HS-27A (cell line): ENCODE measurements around the gene HIPK3.
"Not testable (repeated sequence)": the region's sequence is repeated elsewhere in the genome, so short reads cannot be mapped to it uniquely, and the experiment has no call there.

Experiments used
- DNase-seq: peaks from one replicate; pipeline ENCODE4 v3.0.0-alpha.2; 2012; ENCODE audit warnings: low read depth, missing footprints

Gene HIPK3

GRCh38 chr11:33306821-33307220 lies 49.6 kb downstream of the HIPK3 start:
- DNase-seq, result not testable (repeated sequence)

GRCh38 chr11:33307984-33308383 lies 50.8 kb downstream of the HIPK3 start:
- DNase-seq, result no peak

- DNase-seq, result no peak
These were observed 51.9 kb downstream of the HIPK3 start for GRCh38 chr11:33309118-33309517.

GRCh38 chr11:33310720-33311500 lies 53.7 kb downstream of the HIPK3 start:
- no peak for DNase-seq

- DNase-seq, result no peak
These were observed 54.5 kb downstream of the HIPK3 start for GRCh38 chr11:33311680-33312079.

- no peak for DNase-seq
These were observed 58.6 kb downstream of the HIPK3 start for GRCh38 chr11:33315822-33316221.

GRCh38 chr11:33317662-33318061 lies 60.5 kb downstream of the HIPK3 start:
- no peak for DNase-seq

- DNase-seq, result no peak
These were observed 63.0 kb downstream of the HIPK3 start for GRCh38 chr11:33320016-33320813.

GRCh38 chr11:33320814-33321330 lies 63.7 kb downstream of the HIPK3 start:
- DNase-seq, result no peak

GRCh38 chr11:33321422-33321821 lies 64.2 kb downstream of the HIPK3 start:
- DNase-seq, result no peak

- no peak for DNase-seq
These were observed 66.2 kb downstream of the HIPK3 start for GRCh38 chr11:33323421-33323820.

- no peak for DNase-seq
These were observed 67.3 kb downstream of the HIPK3 start for GRCh38 chr11:33324302-33324985.

- no peak for DNase-seq
These were observed 68.3 kb downstream of the HIPK3 start for GRCh38 chr11:33325451-33325850.

- peak; percentile 33 for DNase-seq
These were observed 72.6 kb downstream of the HIPK3 start for GRCh38 chr11:33329705-33330329.

- DNase-seq, result no peak
These were observed 76.6 kb downstream of the HIPK3 start for GRCh38 chr11:33333816-33334215.

GRCh38 chr11:33334627-33335026 lies 77.4 kb downstream of the HIPK3 start:
- no peak for DNase-seq

GRCh38 chr11:33339247-33339646 lies 82.1 kb downstream of the HIPK3 start:
- no peak for DNase-seq

- no peak for DNase-seq
These were observed 87.4 kb downstream of the HIPK3 start for GRCh38 chr11:33344611-33345010.

- DNase-seq, result no peak
These were observed 90.4 kb downstream of the HIPK3 start for GRCh38 chr11:33347490-33348125.

- no peak for DNase-seq
These were observed 93.1 kb downstream of the HIPK3 start for GRCh38 chr11:33350287-33350686.

- DNase-seq, result no peak
These were observed 101.1 kb downstream of the HIPK3 start for GRCh38 chr11:33358150-33358831.
